ENCODE measurements around the gene S100B.
A peak's percentile ranks its signal among the peaks of the same experiment; 100 is the strongest.
"Not testable (repeated sequence)": the region's sequence is repeated elsewhere in the genome, so short reads cannot be mapped to it uniquely, and the experiment has no call there.

S100B gene

DNA sequence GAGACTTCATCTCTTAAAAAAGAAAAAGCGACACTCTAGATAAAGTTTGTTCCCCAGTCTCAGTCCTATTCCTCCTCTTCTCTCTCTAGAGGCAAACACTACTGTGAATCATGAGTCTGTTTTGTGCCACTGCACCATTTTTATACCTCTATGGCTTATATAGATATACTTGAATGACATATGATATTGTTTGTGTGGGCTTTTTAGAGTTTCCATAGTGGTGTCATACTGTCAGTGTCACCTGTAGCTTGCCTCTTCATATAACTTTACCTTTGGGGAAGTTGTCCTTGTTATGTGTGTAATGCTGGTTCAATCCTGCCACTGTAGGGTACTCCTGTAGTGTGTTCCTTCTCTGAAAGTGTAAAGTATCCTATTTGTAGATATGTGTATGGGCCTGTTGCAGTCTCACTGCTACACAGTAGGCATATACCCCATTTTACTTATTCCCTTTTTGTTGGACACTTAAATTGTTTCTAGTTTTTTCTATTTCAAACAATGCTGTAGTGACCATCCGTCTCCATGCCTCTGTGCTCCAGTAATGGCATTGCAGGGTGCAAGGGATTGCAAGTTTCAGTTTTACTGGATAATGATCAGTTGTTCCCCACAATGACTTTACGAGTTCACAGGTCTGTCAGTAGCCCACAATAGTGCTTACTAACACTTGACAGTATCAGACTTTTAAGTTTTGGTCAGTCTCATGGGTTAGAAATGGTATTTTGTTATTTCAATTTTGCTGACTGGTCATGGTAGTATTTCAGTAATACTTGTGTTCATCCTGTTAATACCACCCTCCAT is 33.3 kb upstream of the S100B start:
- Histone ChIP-seq H3K27ac (ENCODE audit: low read depth, low read length) (no peak overlapping the region), H3K9me3 (ENCODE audit: insufficient read depth, low read depth, low read length) (no peaks in the 10 kb centered on the region), H3K27me3 (ENCODE audit: insufficient read depth, low read length) (no peaks in the 10 kb centered on the region), H3K4me3 (ENCODE audit: low read length) (no peak overlapping the region), H3K9ac (ENCODE audit: low read depth, low read length) (no peak overlapping the region), H3K4me1 (ENCODE audit: insufficient read depth, low read length) (peaks cover 16% of the 10 kb centered on the region), H3K36me3 (ENCODE audit: insufficient read depth, low read length) (peaks cover 45% of the 10 kb centered on the region)
- 88% methylated on average over 3 of the region's 3 CpGs for WGBS

DNA sequence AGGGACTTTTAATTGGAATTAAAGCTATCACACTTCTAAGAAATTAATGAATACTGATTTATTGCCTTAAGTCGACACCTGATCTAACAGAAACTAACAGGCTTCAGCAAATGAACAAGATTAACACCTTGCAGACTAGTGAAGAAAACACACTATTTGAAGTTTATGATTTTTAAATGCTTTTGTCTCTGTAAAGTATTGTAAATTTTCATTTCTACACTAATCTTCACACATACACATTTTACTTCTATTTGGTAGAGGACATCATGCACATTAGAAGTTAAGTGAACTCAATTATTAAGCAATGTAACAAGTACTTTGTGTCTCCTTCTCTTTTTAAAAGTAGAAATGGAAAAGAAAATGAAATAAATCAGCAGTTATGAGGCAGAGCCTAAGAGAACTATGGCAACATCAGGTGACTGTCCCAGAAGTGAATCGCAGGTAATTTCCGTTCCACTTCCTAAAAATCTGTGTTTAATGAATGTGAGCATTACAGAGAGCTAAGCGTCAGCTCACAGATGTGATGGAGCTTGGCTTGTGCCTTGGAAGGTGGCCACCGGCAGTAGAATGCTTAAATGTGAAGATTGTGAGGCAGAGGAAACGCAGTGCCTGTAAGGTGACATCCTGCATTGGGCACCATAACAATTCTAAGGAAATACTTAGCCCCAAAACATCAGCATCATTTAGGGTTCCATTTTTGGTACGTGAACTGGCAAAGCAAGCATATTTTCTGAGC is 31.8 kb upstream of the S100B start:
- Histone ChIP-seq H3K9me3 (ENCODE audit: insufficient read depth, low read depth, low read length) (no peaks in the 10 kb centered on the region), H3K9ac (ENCODE audit: low read depth, low read length) (peak overlapping the region; percentile 21; the same call in 1 of the 2 replicates), H3K4me3 (ENCODE audit: low read length) (peak overlapping the region; percentile 97), H3K27ac (ENCODE audit: low read depth, low read length) (no peak overlapping the region), H3K36me3 (ENCODE audit: insufficient read depth, low read length) (peaks cover 34% of the 10 kb centered on the region), H3K4me1 (ENCODE audit: insufficient read depth, low read length) (peaks cover 23% of the 10 kb centered on the region), H3K27me3 (ENCODE audit: insufficient read depth, low read length) (no peaks in the 10 kb centered on the region)
- 92% methylated on average over 7 of the region's 7 CpGs for WGBS

DNA sequence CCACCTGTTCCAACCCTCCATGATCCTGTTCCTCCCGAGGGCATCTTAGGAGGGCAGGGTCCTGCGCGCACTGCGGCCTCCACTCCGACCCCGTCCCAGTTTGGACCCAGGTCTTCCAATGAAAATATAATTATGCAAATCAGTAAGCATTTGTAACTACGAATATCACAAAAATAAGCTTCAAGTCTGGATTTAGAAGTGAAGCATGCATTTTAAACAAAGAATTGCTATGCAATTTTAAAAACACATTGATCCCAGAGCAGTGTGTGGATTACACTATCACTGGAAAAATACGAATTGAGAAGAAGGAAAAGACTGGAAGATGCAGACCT is 31.3 kb upstream of the S100B start:
- peak overlapping the region; percentile 21; the same call in 1 of the 2 replicates for H3K9ac ChIP-seq (ENCODE audit: low read depth, low read length)
- 18% methylated on average over 7 of the region's 8 CpGs for WGBS
- H3K9me3 ChIP-seq (ENCODE audit: insufficient read depth, low read depth, low read length): no peaks in the 10 kb centered on the region
- peaks cover 28% of the 10 kb centered on the region for H3K36me3 ChIP-seq (ENCODE audit: insufficient read depth, low read length)
- peaks cover 24% of the 10 kb centered on the region for H3K4me1 ChIP-seq (ENCODE audit: insufficient read depth, low read length)
- no peaks in the 10 kb centered on the region for H3K27me3 ChIP-seq (ENCODE audit: insufficient read depth, low read length)
- no peak overlapping the region for H3K27ac ChIP-seq (ENCODE audit: low read depth, low read length)
- peak overlapping the region; percentile 97 for H3K4me3 ChIP-seq (ENCODE audit: low read length)

DNA sequence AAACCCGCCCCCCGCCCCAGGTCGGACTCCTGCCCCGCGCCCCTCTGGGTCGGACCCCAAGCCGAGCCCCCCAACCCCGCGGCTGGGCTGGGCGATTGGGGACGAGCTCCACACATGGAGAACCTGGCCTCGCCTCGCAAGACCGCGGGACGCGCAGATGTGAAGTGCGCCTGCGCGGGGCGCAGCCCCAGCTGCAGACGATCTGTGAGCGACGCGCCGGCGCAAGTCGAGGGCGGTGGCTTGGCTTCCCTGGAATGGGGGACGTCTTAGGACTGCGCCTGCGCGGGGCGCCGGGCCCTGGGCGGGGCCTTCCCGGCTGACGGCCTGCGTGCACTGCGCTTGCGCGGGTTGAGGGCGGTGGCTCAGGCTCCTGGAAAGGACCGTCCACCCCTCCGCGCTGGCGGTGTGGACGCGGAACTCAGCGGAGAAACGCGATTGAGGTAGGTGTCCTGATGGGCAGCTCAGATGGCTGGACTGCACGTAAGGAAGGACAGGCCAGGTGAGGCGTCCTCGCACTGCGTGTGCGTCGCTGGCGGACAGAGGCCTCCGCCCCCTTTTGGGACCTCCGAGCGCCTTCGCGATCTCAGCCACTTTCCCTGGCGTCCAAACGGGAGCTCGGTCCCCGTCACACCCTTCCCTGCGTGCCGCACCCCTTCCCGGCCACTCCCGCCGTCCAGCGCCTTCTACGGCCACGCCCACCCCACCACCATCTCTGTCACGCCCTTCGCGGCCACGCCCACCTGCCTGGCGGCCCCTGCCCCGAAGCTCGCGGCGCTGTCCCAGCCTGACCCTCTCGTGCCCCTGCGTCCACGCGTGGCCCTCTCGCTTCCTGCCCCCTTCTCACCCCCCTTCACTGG is 30.7 kb upstream of the S100B start, which contains the start of gene PRMT2:
Gene PRMT2 (plus strand): TSS at position 351 of the 857 bp plus-strand sequence. CDS start 1,278 bp downstream, outside the sequence.
- Histone ChIP-seq H3K4me1 (ENCODE audit: insufficient read depth, low read length) (peaks cover 24% of the 10 kb centered on the region), H3K27me3 (ENCODE audit: insufficient read depth, low read length) (no peaks in the 10 kb centered on the region), H3K36me3 (ENCODE audit: insufficient read depth, low read length) (peaks cover 22% of the 10 kb centered on the region), H3K4me3 (ENCODE audit: low read length) (peak within 1 kb of the TSS; percentile 97), H3K27ac (ENCODE audit: low read depth, low read length) (peak within 1 kb of the TSS; percentile 96), H3K9me3 (ENCODE audit: insufficient read depth, low read depth, low read length) (no peaks in the 10 kb centered on the region), H3K9ac (ENCODE audit: low read depth, low read length) (peak within 1 kb of the TSS; percentile 78)
- under 1% methylated on average over 90 of the region's 90 CpGs for WGBS

DNA sequence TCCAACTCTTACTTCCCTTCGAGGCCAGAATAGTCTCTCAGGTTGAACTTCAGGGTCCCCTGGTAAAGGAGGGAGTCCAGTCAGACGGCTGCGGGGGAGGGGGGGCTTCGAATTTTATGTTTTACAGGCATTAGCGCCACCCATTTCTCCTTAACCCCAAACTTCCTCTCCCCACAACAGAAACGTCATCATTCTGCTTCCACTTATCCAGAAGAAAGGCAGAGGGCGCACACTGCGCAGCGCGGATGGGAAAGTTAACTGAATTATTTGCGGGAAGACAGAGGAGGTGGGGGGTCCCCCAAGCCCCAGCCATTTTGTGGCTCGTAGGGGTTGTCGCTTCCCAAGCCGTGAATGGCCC is 30.1 kb upstream of the S100B start:
- H3K27ac ChIP-seq (ENCODE audit: low read depth, low read length): peak overlapping the region; percentile 96
- no peaks in the 10 kb centered on the region for H3K27me3 ChIP-seq (ENCODE audit: insufficient read depth, low read length)
- H3K9me3 ChIP-seq (ENCODE audit: insufficient read depth, low read depth, low read length): no peaks in the 10 kb centered on the region
- peak overlapping the region; percentile 97 for H3K4me3 ChIP-seq (ENCODE audit: low read length)
- H3K9ac ChIP-seq (ENCODE audit: low read depth, low read length): peak overlapping the region; percentile 78
- 11% methylated on average over 11 of the region's 14 CpGs for WGBS
- peaks cover 24% of the 10 kb centered on the region for H3K4me1 ChIP-seq (ENCODE audit: insufficient read depth, low read length)
- peaks cover 19% of the 10 kb centered on the region for H3K36me3 ChIP-seq (ENCODE audit: insufficient read depth, low read length)

DNA sequence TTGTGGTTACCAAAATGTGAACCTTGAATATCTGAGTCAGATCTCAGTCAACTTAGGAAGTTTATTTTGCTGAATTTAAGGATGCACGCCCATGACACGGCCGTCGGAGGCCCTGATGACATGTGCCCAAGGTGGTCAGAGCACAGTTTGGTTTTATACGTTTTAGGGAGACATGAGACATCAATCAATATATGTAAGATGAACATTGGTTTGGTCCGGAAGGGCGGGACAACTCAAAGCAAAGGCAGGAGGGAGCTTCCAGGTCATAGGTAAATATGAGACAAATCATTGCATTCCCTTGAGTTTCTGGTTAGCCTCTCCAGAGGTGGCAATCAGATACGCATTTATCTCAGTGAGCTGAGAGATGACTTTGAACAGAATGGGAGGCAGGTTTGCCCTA is 29.5 kb upstream of the S100B start:
- whole genome bisulfite sequencing: 90% methylated on average over 8 of the region's 8 CpGs
- no peaks in the 10 kb centered on the region for H3K9me3 ChIP-seq (ENCODE audit: insufficient read depth, low read depth, low read length)
- peak overlapping the region; percentile 97 for H3K4me3 ChIP-seq (ENCODE audit: low read length)
- no peaks in the 10 kb centered on the region for H3K27me3 ChIP-seq (ENCODE audit: insufficient read depth, low read length)
- H3K27ac ChIP-seq (ENCODE audit: low read depth, low read length): peak overlapping the region; percentile 96
- H3K36me3 ChIP-seq (ENCODE audit: insufficient read depth, low read length): peaks cover 19% of the 10 kb centered on the region
- H3K9ac ChIP-seq (ENCODE audit: low read depth, low read length): peak overlapping the region; percentile 78; the same call in 1 of the 2 replicates
- peaks cover 24% of the 10 kb centered on the region for H3K4me1 ChIP-seq (ENCODE audit: insufficient read depth, low read length)

DNA sequence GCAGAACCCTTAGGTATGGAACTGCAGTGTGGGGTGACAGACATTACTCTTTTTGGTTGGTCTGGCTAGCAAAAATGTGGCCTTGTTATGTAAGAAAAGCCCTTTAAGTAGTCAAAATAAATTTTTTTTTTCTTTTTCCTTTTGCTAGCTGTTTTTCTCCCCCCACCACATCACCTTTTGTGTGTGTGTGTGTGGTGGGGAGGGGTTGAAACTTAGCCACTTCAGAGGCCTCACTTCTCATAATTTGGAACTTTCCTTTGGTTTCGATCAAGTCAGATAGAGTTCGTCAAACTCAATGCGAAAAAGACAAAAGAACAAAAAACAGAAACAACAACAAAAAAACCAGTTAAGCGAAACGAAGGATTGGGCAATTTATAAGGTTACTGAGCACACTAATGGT is 28.7 kb upstream of the S100B start:
- 94% methylated on average over 3 of the region's 5 CpGs for WGBS
- Histone ChIP-seq H3K4me3 (ENCODE audit: low read length) (no peak overlapping the region), H3K9me3 (ENCODE audit: insufficient read depth, low read depth, low read length) (no peaks in the 10 kb centered on the region), H3K27ac (ENCODE audit: low read depth, low read length) (no peak overlapping the region), H3K9ac (ENCODE audit: low read depth, low read length) (no peak overlapping the region), H3K36me3 (ENCODE audit: insufficient read depth, low read length) (peaks cover 14% of the 10 kb centered on the region), H3K27me3 (ENCODE audit: insufficient read depth, low read length) (no peaks in the 10 kb centered on the region), H3K4me1 (ENCODE audit: insufficient read depth, low read length) (peaks cover 24% of the 10 kb centered on the region)

DNA sequence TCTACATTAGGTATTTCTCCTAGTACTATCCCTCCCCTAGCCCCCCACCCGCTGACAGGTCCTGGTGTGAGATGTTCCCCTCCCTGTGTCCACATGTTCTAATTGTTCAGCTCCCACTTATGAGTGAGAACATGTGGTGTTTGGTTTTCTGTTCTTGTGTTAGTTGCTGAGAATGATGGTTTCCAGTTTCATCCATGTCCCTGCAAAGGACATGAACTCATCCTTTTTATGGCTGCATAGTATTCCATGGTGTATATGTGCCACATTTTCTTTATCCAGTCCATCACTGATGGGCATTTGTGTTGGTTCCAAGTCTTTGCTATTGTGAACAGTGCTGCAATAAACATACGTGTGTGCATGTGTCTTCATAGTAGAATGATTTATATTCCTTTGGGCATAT is 26.0 kb upstream of the S100B start:
- 96% methylated on average over 2 of the region's 2 CpGs for whole genome bisulfite sequencing
- H3K36me3 ChIP-seq (ENCODE audit: insufficient read depth, low read length): not testable (repeated sequence)

DNA sequence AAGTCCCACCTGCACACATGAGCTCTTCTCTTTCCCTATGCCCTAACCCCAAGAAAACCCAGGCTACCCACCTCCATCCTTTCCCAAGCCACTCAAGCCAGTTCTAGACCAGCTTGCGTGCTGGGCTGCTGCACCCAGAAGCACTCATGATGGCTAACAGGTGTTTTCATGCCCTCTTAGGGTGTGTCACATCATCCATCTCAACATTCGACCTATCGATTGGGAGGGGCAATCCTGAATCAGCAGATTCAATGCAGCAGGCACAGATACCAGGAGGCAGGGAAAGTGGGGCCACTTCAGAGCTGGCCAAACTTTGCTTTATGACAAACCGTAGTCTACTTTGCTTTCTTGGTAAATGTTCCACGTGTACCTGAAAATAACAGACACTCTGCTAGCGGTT is 24.0 kb upstream of the S100B start:
- H3K9me3 ChIP-seq (ENCODE audit: insufficient read depth, low read depth, low read length): peaks cover 7% of the 10 kb centered on the region
- no peaks in the 10 kb centered on the region for H3K27me3 ChIP-seq (ENCODE audit: insufficient read depth, low read length)
- 93% methylated on average over 6 of the region's 6 CpGs for WGBS
- H3K9ac ChIP-seq (ENCODE audit: low read depth, low read length): no peak overlapping the region
- H3K27ac ChIP-seq (ENCODE audit: low read depth, low read length): no peak overlapping the region
- no peaks in the 10 kb centered on the region for H3K36me3 ChIP-seq (ENCODE audit: insufficient read depth, low read length)
- H3K4me1 ChIP-seq (ENCODE audit: insufficient read depth, low read length): peaks cover 10% of the 10 kb centered on the region; the same call in 1 of the 2 replicates
- H3K4me3 ChIP-seq (ENCODE audit: low read length): no peak overlapping the region

More for the DNA sequence above, 26.0 kb upstream of the S100B start:
- not testable (repeated sequence) for H3K4me3 ChIP-seq (ENCODE audit: low read length); H3K9ac ChIP-seq (ENCODE audit: low read depth, low read length); H3K27me3 ChIP-seq (ENCODE audit: insufficient read depth, low read length); H3K27ac ChIP-seq (ENCODE audit: low read depth, low read length); H3K9me3 ChIP-seq (ENCODE audit: insufficient read depth, low read depth, low read length)
- peaks cover 21% of the 10 kb centered on the region for H3K4me1 ChIP-seq (ENCODE audit: insufficient read depth, low read length)

DNA sequence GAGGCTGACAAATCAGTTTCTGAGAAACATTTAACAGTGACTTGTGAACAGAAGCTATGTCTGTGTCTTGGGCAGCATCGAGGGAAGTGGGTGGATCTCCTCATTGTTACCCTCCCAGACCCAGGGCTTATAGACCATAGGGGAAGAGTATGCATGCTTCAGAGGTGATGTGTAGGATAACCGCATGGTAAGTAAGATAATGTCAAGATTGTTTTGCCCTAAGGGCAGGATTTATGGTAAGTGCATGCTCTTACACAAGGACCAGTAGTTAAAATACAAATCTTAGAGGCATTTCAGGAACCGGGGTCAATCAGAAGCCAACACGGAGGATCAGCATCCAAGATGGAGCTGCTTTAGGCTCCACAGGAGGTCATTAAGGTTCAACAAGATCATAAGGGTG is 22.8 kb upstream of the S100B start:
- no peaks in the 10 kb centered on the region for H3K27me3 ChIP-seq (ENCODE audit: insufficient read depth, low read length)
- no peak overlapping the region for H3K9ac ChIP-seq (ENCODE audit: low read depth, low read length)
- H3K4me1 ChIP-seq (ENCODE audit: insufficient read depth, low read length): peaks cover 8% of the 10 kb centered on the region; the same call in 1 of the 2 replicates
- no peak overlapping the region for H3K27ac ChIP-seq (ENCODE audit: low read depth, low read length)
- H3K36me3 ChIP-seq (ENCODE audit: insufficient read depth, low read length): no peaks in the 10 kb centered on the region
- H3K4me3 ChIP-seq (ENCODE audit: low read length): no peak overlapping the region
- 93% methylated on average over 4 of the region's 4 CpGs for WGBS
- peaks cover 7% of the 10 kb centered on the region for H3K9me3 ChIP-seq (ENCODE audit: insufficient read depth, low read depth, low read length)
